ENCODE data around the gene LRTM2. TPM values are rescaled to one million over a fixed set of nuclear protein-coding genes. Genes with fewer than 3 reads are reported as not detected.

The LRTM2 gene
- total and polyA plus RNA-seq, 7 experiments from 2014 or later = 0.12 TPM; not detected in 6

GRCh38 chr12:1883513-1883912 lies 63.1 kb downstream of the LRTM2 start:
- H3K4me1 Mint-ChIP-seq = no peaks in the 10 kb centered on the region
- Histone ChIP-seq H3K27ac (ENCODE audit: low read depth, low read length) (no peak overlapping the region), H3K36me3 (ENCODE audit: control insufficient read depth in 2 of 3, insufficient read depth in 3 of 3, low read length in 3 of 3) (no peaks in the 10 kb centered on the region), H3K4me1 (ENCODE audit: control insufficient read depth in 2 of 2, insufficient read depth in 2 of 2, low read length in 2 of 2) (no peaks in the 10 kb centered on the region), H3K4me3 (ENCODE audit: low read length) (no peak overlapping the region), H3K27me3 (ENCODE audit: control insufficient read depth in 2 of 2, insufficient read depth in 2 of 2, low read length in 2 of 2) (no peaks in the 10 kb centered on the region), H3K9me3 (ENCODE audit: control insufficient read depth in 2 of 3, low read length in 3 of 3) (peaks cover 0 to 5% (median 0%) of the 10 kb centered on the region in 3 experiments)
- no peak for DNase-seq
- peaks cover 0 to 2% (median 0%) of the 10 kb centered on the region in 5 donors for H3K36me3 Mint-ChIP-seq
- H3K27me3 Mint-ChIP-seq = peaks cover 8 to 20% (median 14%) of the 10 kb centered on the region in 5 donors
- no peak overlapping the region for H3K4me3 Mint-ChIP-seq
- ChIA-PET POLR2A (no interaction called here), CTCF (interaction anchor here (0.6 kb wide), 1 partner anchor 17 kb away, joined by 3 read pairs; no protein-coding TSS in a partner anchor)
- H3K27ac Mint-ChIP-seq = no peak overlapping the region
- H3K9me3 Mint-ChIP-seq = peaks cover 0 to 16% (median 9%) of the 10 kb centered on the region in 11 donors
- ATAC-seq = no peak
- intact Hi-C loops (cut with micrococcal nuclease) = no loop called here

- no peaks in the 10 kb centered on the region for H3K4me1 Mint-ChIP-seq
- intact Hi-C loops (cut with micrococcal nuclease) = no loop called here
- Histone ChIP-seq H3K4me1 (ENCODE audit: control insufficient read depth in 2 of 2, insufficient read depth in 2 of 2, low read length in 2 of 2) (no peaks in the 10 kb centered on the region), H3K27me3 (ENCODE audit: control insufficient read depth in 2 of 2, insufficient read depth in 2 of 2, low read length in 2 of 2) (no peaks in the 10 kb centered on the region), H3K27ac (ENCODE audit: low read depth, low read length) (no peak overlapping the region), H3K4me3 (ENCODE audit: low read length) (no peak overlapping the region), H3K36me3 (ENCODE audit: control insufficient read depth in 2 of 3, insufficient read depth in 3 of 3, low read length in 3 of 3) (no peaks in the 10 kb centered on the region), H3K9me3 (ENCODE audit: control insufficient read depth in 2 of 3, low read length in 3 of 3) (peaks cover 0 to 5% (median 0%) of the 10 kb centered on the region in 3 experiments)
- no peak for DNase-seq
- no peak for ATAC-seq
- ChIA-PET POLR2A (no interaction called here), CTCF (no interaction called here)
- no peak overlapping the region for H3K27ac Mint-ChIP-seq
- peaks cover 10 to 27% (median 19%) of the 10 kb centered on the region in 5 donors for H3K27me3 Mint-ChIP-seq
- peaks cover 0 to 5% (median 2%) of the 10 kb centered on the region in 5 donors for H3K36me3 Mint-ChIP-seq
- H3K9me3 Mint-ChIP-seq = peaks cover 0 to 28% (median 12%) of the 10 kb centered on the region in 11 donors
- H3K4me3 Mint-ChIP-seq = no peak overlapping the region
Measured at GRCh38 chr12:1884651-1885050, 64.3 kb downstream of the LRTM2 start.

- H3K36me3 ChIP-seq (ENCODE audit: control insufficient read depth in 2 of 3, insufficient read depth in 3 of 3, low read length in 3 of 3) = no peaks in the 10 kb centered on the region
- intact Hi-C loops (cut with micrococcal nuclease) = no loop called here
- peaks cover 0 to 5% (median 3%) of the 10 kb centered on the region in 5 donors for H3K36me3 Mint-ChIP-seq
- no peaks in the 10 kb centered on the region for H3K4me1 ChIP-seq (ENCODE audit: control insufficient read depth in 2 of 2, insufficient read depth in 2 of 2, low read length in 2 of 2)
- H3K9me3 Mint-ChIP-seq = peaks cover 0 to 31% (median 12%) of the 10 kb centered on the region in 11 donors
- no peak overlapping the region for H3K4me3 Mint-ChIP-seq
- ChIA-PET CTCF (no interaction called here), POLR2A (no interaction called here)
- H3K4me1 Mint-ChIP-seq = no peaks in the 10 kb centered on the region
- H3K27ac Mint-ChIP-seq = no peak overlapping the region
- H3K27me3 Mint-ChIP-seq = peaks cover 10 to 27% (median 21%) of the 10 kb centered on the region in 5 donors
- H3K27ac ChIP-seq (ENCODE audit: low read depth, low read length) = no peak overlapping the region
- no peaks in the 10 kb centered on the region for H3K27me3 ChIP-seq (ENCODE audit: control insufficient read depth in 2 of 2, insufficient read depth in 2 of 2, low read length in 2 of 2)
- DNase-seq (no peak), ATAC-seq (no peak)
- no peak overlapping the region for H3K4me3 ChIP-seq (ENCODE audit: low read length)
- H3K9me3 ChIP-seq (ENCODE audit: control insufficient read depth in 2 of 3, low read length in 3 of 3) = peaks cover 0 to 7% (median 0%) of the 10 kb centered on the region in 3 experiments
Measured at GRCh38 chr12:1885082-1885596, 64.8 kb downstream of the LRTM2 start.

- H3K27ac Mint-ChIP-seq = no peak overlapping the region
- no peak overlapping the region for H3K4me3 ChIP-seq (ENCODE audit: low read length)
- no peak overlapping the region for H3K27ac ChIP-seq (ENCODE audit: low read depth, low read length)
- ChIA-PET CTCF (no interaction called here), POLR2A (no interaction called here)
- H3K27me3 ChIP-seq (ENCODE audit: control insufficient read depth in 2 of 2, insufficient read depth in 2 of 2, low read length in 2 of 2) = no peaks in the 10 kb centered on the region
- no peaks in the 10 kb centered on the region for H3K36me3 ChIP-seq (ENCODE audit: control insufficient read depth in 2 of 3, insufficient read depth in 3 of 3, low read length in 3 of 3)
- no peak for DNase-seq
- H3K27me3 Mint-ChIP-seq = peaks cover 10 to 27% (median 21%) of the 10 kb centered on the region in 5 donors
- no peaks in the 10 kb centered on the region for H3K4me1 Mint-ChIP-seq
- peaks cover 0 to 33% (median 12%) of the 10 kb centered on the region in 11 donors for H3K9me3 Mint-ChIP-seq
- H3K4me3 Mint-ChIP-seq = no peak overlapping the region
- peaks cover 0 to 10% (median 0%) of the 10 kb centered on the region in 3 experiments for H3K9me3 ChIP-seq (ENCODE audit: control insufficient read depth in 2 of 3, low read length in 3 of 3)
- peaks cover 0 to 5% (median 3%) of the 10 kb centered on the region in 5 donors for H3K36me3 Mint-ChIP-seq
- ATAC-seq = no peak
- intact Hi-C loops (cut with micrococcal nuclease) = no loop called here
- H3K4me1 ChIP-seq (ENCODE audit: control insufficient read depth in 2 of 2, insufficient read depth in 2 of 2, low read length in 2 of 2) = no peaks in the 10 kb centered on the region
Measured at GRCh38 chr12:1885599-1886245, 65.4 kb downstream of the LRTM2 start.

Other genes with a start within 250 kb of the LRTM2 start
- 10 to 100 TPM; 25.6 to 43.8 (median 28.1) TPM for gene FBXL14, start 226.0 kb upstream of the LRTM2 start, total RNA-seq
- gene FBXL14, start 226.0 kb upstream of the LRTM2 start, polyA plus RNA-seq = 10 to 100 TPM; 15.1 to 31.8 TPM
- under 1 TPM in 3 of 5 experiments, not detected in 2; 0.29 to 0.92 (median 0.37) TPM for gene WNT5B, start 191.3 kb upstream of the LRTM2 start, total RNA-seq
- gene WNT5B, start 191.3 kb upstream of the LRTM2 start, polyA plus RNA-seq = not detected
- gene ADIPOR2, start 129.5 kb upstream of the LRTM2 start, total RNA-seq = 10 to 100 TPM; 19.8 to 51.4 (median 36.4) TPM
- gene ADIPOR2, start 129.5 kb upstream of the LRTM2 start, polyA plus RNA-seq = 1 to 10 TPM; 2.2 to 3.3 TPM
- gene CACNA2D4, start 98.1 kb downstream of the LRTM2 start, total RNA-seq = 10 to 100 TPM in 3 of 5 experiments, 1 to 10 TPM in 2; 9.0 to 23.4 (median 10.1) TPM
- gene CACNA2D4, start 98.1 kb downstream of the LRTM2 start, polyA plus RNA-seq = 1 to 10 TPM; 4.9 to 5.7 TPM
- 10 to 100 TPM in 3 of 5 experiments, 1 to 10 TPM in 2; 8.1 to 19.7 (median 15.5) TPM for gene DCP1B, start 183.9 kb downstream of the LRTM2 start, total RNA-seq
- 10 to 100 TPM; 21.0 to 30.5 TPM for gene DCP1B, start 183.9 kb downstream of the LRTM2 start, polyA plus RNA-seq
- gene CACNA1C, start 232.4 kb downstream of the LRTM2 start, total RNA-seq = under 1 TPM; 0.08 to 0.48 (median 0.10) TPM
- gene CACNA1C, start 232.4 kb downstream of the LRTM2 start, polyA plus RNA-seq = under 1 TPM; 0.04 to 0.05 TPM